ENCODE results near the gene MCRIP2.

DNA sequence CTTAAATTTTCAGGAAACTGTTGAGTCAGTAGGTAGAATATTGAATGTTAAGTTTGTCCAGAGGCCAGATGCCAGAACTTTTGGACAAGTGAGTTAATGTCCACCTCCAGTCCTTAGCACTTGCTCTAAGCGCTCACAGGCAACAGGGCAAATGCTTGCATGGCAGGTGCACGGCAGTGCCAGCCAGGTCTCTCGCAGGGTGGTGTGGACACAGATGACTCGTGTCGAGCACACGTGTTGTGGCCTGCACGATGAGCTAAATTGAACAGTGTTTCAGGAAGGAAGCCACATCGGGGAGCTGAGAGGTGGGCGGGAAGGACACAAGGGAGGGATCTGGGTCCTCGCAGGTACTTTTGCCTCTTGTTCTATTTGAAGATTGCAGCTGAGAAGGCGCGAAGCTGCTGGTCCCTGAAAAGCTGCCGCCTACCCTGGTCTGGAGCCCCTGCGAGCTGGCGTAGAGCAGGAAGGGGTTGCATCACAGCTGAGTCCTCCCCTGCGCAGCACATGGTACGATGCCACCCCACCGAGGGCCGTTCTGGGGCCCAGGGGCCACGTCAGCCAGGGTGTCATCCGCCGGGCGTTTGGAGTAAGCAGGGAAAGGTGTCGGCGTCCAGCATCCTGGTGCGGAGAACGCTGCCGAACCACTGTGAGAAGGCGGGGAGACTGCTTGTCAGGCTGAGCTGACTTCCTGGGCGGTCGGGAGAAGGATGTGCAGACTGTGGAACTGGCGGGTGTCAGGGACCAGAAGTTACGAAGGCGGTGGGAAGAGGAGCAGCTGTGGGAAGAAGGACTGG is 45.5 kb upstream of the MCRIP2 start:
- no peak for TF ChIP-seq CTCF (IDR thresholded peaks at IDR 0.05)
- no peak for TF ChIP-seq ZFX (IDR thresholded peaks at IDR 0.05; ENCODE audit: borderline replicate concordance)

Data from 22Rv1 (cell line).